HFF-Myc (cell line): ENCODE results near the gene RBPJ.

Experiments
- DNase-seq: peaks from one replicate; pipeline ENCODE4 v3.0.0-alpha.2; 2011; ENCODE audit warnings: low read depth; ENCODE audit errors: extremely low read depth
- H3K4me3 ChIP-seq: replicated peaks from 2 replicates; pipeline ENCODE4 v1.5.1; 2011; ENCODE audit warnings: low read depth, mild to moderate bottlenecking, control low read depth, low read length
- CTCF ChIP-seq: IDR thresholded peaks from 2 replicates; pipeline ENCODE4 v1.5.1; 2012; ENCODE audit warnings: mild to moderate bottlenecking, low read depth, low read length, control low read depth; ENCODE audit errors: missing control alignments

RBPJ gene

DNA sequence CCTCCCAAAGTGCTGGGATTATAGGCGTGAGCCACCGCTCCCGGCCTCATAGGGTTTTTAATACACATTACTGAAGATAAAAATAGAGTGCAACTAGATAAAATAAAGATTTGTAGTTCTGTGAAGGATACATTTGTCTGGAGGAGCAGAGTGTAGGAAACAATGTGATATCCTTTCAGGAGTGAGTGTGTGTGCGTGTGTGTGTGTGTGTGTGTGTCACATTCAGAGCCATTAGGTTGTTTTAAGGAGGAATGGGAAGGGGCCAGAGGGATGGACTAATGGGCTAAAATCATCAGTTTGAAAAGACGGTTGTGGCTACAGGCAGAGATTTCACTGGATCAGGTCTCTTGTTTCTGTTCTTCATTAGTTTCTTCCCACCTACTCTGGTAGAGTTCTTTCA, 40.0 kb downstream of the RBPJ start:
- no peak overlapping the region for H3K4me3 ChIP-seq
- no peak for DNase-seq
- TF ChIP-seq CTCF: no peak

DNA sequence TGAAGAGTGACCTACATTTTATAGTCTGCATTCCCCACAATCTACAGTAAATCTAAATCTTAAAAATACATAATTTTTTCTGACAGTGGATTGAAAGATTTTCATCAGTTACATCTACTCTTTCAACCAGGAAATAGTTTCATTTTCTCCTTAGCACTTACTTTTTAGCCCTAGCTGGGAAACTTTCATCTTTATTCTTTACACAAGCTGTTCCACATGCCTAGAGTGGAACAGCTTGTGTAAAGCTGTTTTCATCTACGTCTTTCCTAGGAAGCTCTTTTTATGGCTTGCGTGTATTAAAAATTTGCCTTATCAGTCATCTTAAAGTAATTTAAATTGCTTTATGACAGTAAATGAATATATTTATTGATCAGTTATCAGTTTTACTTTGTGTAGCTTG, 40.5 kb downstream of the RBPJ start:
- no peak overlapping the region for H3K4me3 ChIP-seq
- DNase-seq: no peak
- no peak for TF ChIP-seq CTCF

- no peak for TF ChIP-seq CTCF
- no peak for DNase-seq
- no peak overlapping the region for H3K4me3 ChIP-seq
Observed at GRCh38 chr4:26362745-26363439, 42.1 kb downstream of the RBPJ start.

DNA sequence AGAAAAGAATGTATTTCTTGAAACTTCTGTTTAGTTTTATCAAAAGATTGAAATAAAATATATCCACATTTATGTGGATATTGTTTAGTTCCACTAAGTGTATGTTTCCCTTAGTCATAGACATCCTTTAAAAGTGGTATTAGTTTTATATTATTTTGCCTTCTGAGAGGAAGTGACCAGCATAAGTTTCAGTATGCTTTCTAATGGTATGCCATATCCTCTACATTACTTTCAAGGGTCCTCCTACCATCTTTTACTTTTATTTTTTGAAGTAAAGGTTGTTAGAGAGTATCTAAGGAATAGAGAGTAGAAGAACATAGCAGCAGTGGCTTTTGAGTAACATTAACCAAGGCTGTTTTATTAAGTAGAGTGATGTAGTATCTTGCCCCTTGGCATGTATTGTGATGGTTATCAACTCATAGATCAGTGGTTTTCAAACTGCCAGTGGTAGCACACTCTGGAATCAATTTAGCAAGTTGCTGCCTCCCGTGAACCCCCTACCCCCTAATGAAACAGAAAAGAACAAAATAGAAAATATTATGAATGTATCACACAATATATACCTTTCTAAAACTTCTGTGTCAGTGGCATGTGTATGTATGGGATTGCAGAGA, 44.8 kb downstream of the RBPJ start:
- no peak for DNase-seq
- no peak for TF ChIP-seq CTCF
- no peak overlapping the region for H3K4me3 ChIP-seq

- H3K4me3 ChIP-seq: no peak overlapping the region
- no peak for TF ChIP-seq CTCF
- DNase-seq: no peak
Observed at GRCh38 chr4:26367811-26368210, 47.0 kb downstream of the RBPJ start.

DNA sequence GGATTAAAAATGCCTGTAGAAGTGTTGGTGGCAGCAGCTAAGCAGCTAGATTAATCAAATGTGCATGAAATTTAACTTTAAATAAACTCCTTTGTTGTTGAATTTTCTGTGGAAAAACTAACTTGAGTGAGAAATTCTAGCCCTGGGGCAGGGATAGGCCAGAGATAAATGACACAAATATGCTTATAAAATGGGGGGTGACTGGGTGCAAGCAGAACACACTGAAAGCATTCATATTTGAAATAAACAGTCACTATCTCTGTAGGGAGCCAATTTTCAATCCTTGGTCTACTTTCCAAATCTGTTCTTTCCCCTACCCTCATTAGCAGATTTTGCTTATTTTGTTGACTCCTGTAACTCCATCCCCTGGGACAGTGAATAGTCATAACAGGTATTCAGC, 47.9 kb downstream of the RBPJ start:
- DNase-seq: no peak
- TF ChIP-seq CTCF: no peak
- no peak overlapping the region for H3K4me3 ChIP-seq
